H1 (cell line): ENCODE measurements around the gene ANKS1B. TPM values are rescaled to one million over a fixed set of nuclear protein-coding genes. Genes with fewer than 3 reads are reported as not detected.

Source experiments
- CTCF ChIA-PET: fragments of 300-600 bp; sonication (Branson Sonifier 250); formaldehyde crosslinking; loops from one replicate; lab custom pipeline; 2021; ENCODE audit not compliant: partially characterized antibody; lab: Charles Lee
- POLR2A ChIA-PET: fragments of 300-600 bp; sonication (Branson Sonifier 250); formaldehyde crosslinking; loops from one replicate; lab custom pipeline; 2021; ENCODE audit warnings: inconsistent platforms; ENCODE audit not compliant: partially characterized antibody; lab: Charles Lee
- DNase-seq, 2 experiments: peaks; one replicate each; pipeline versions ENCODE4 v3.0.0 to v3.0.0-alpha.2; 2010 to 2022; ENCODE audit warnings: low spot score in 2 of 2, low read depth in 1 of 2, mixed read lengths in 1 of 2
- FAIRE-seq: peaks from 2 replicates; lab custom pipeline; 2011; peaks lifted over from hg19 to GRCh38; lab: Jason Lieb, UNC
- H2AFZ ChIP-seq: 2 replicates; pipeline ENCODE4 v1.8.1; 2012; ENCODE audit warnings: low read length, inconsistent platforms
- H2AK5ac ChIP-seq: 2 replicates; pipeline ENCODE4 v1.6.1; 2013; ENCODE audit warnings: low read depth, low read length
- H2BK120ac ChIP-seq: replicated peaks from 2 replicates; pipeline ENCODE3; 2013; ENCODE audit warnings: low read depth, low read length, inconsistent platforms
- H2BK12ac ChIP-seq: 2 replicates; pipeline ENCODE4 v1.6.1; 2013; ENCODE audit warnings: low read depth, low read length
- H2BK15ac ChIP-seq: 2 replicates; pipeline ENCODE4 v1.6.1; 2013; ENCODE audit warnings: low read length
- H2BK20ac ChIP-seq: 2 replicates; pipeline ENCODE4 v1.6.1; 2013; ENCODE audit warnings: low read length
- H2BK5ac ChIP-seq: 2 replicates; pipeline ENCODE4 v1.6.1; 2013; ENCODE audit warnings: low read depth, low read length
- H3K14ac ChIP-seq: 2 replicates; pipeline ENCODE4 v1.6.1; 2013; ENCODE audit warnings: inconsistent platforms; ENCODE audit not compliant: insufficient read length
- H3K18ac ChIP-seq: 2 replicates; pipeline ENCODE4 v1.6.1; 2013; ENCODE audit warnings: low read length; ENCODE audit errors: extremely low read depth
- H3K23ac ChIP-seq: 2 replicates; pipeline ENCODE4 v1.6.1; 2013; ENCODE audit warnings: inconsistent platforms; ENCODE audit not compliant: insufficient read length
- H3K23me2 ChIP-seq: 2 replicates; pipeline ENCODE4 v1.6.1; 2013; ENCODE audit warnings: low read depth, low read length
- H3K27ac ChIP-seq: 2 replicates; pipeline ENCODE4 v1.6.1; 2011; ENCODE audit warnings: low read depth, low read length, inconsistent platforms
- H3K27me3 ChIP-seq, 4 experiments: replicated peaks in 1 of 4; 1 replicate in 1 of 4; 2 replicates in 3 of 4; pipeline versions ENCODE4 v1.6.1 to v1.8.1; 2011 to 2013; ENCODE audit warnings: low read length in 3 of 4, mild to moderate bottlenecking in 3 of 4, inconsistent platforms in 2 of 4, mixed read lengths in 2 of 4, moderate library complexity in 1 of 4; ENCODE audit not compliant: control insufficient read depth in 3 of 4, insufficient read depth in 3 of 4; ENCODE audit errors: extremely low read depth in 1 of 4
- H3K36me3 ChIP-seq, 4 experiments: 2 replicates each; pipeline versions ENCODE4 v1.6.1 to v1.8.1; 2011 to 2013; ENCODE audit warnings: mild to moderate bottlenecking in 4 of 4, low read length in 3 of 4, moderate library complexity in 2 of 4, control low read depth in 1 of 4, inconsistent platforms in 1 of 4; ENCODE audit not compliant: insufficient read depth in 4 of 4, control insufficient read depth in 2 of 4
- H3K4ac ChIP-seq: replicated peaks from 2 replicates; pipeline ENCODE3; 2013; ENCODE audit warnings: low read length, low read depth, mixed read lengths, inconsistent platforms; ENCODE audit not compliant: insufficient read length
- H3K4me1 ChIP-seq, 4 experiments: replicated peaks in 1 of 4; 1 replicate in 1 of 4; 2 replicates in 3 of 4; pipeline versions ENCODE4 v1.6.1 to v1.8.1; 2011 to 2013; ENCODE audit warnings: low read length in 3 of 4, inconsistent platforms in 2 of 4, mixed read lengths in 1 of 4; ENCODE audit not compliant: insufficient read depth in 4 of 4, control insufficient read depth in 3 of 4
- H3K4me2 ChIP-seq, 2 experiments: 2 replicates each; pipeline versions ENCODE4 v1.6.1 to v1.8.1; 2011 to 2013; ENCODE audit warnings: low read depth in 2 of 2, low read length in 2 of 2, control low read depth in 1 of 2, inconsistent platforms in 1 of 2, mild to moderate bottlenecking in 1 of 2; ENCODE audit not compliant: insufficient read depth in 1 of 2
- H3K4me3 ChIP-seq, 4 experiments: fragments of 200-600, 300-600 bp in 1 of 4; sonication (generic), shearing (Covaris generic), sonication (Bioruptor Twin) in 1 of 4; 2 replicates each; pipeline versions ENCODE4 v1.5.1 to v1.8.1; 2011 to 2016; ENCODE audit warnings: low read length in 4 of 4, low read depth in 3 of 4, control low read depth in 2 of 4, inconsistent platforms in 2 of 4, mild to moderate bottlenecking in 2 of 4, mixed read lengths in 1 of 4, moderate library complexity in 1 of 4; ENCODE audit not compliant: insufficient read depth in 2 of 4; ENCODE audit errors: extremely low read depth in 1 of 4
- H3K56ac ChIP-seq: replicated peaks from 2 replicates; pipeline ENCODE3; 2013; ENCODE audit warnings: low read depth, mild to moderate bottlenecking, mixed read lengths, low read length, inconsistent platforms; ENCODE audit not compliant: insufficient read length
- H3K79me1 ChIP-seq: 2 replicates; pipeline ENCODE4 v1.6.1; 2013; ENCODE audit warnings: low read depth, low read length, control low read depth
- H3K79me2 ChIP-seq, 2 experiments: 2 replicates each; pipeline versions ENCODE4 v1.6.1 to v1.8.1; 2012 to 2013; ENCODE audit warnings: low read length in 2 of 2, mild to moderate bottlenecking in 2 of 2, inconsistent platforms in 1 of 2; ENCODE audit not compliant: insufficient read depth in 2 of 2, control insufficient read depth in 1 of 2
- H3K9ac ChIP-seq, 4 experiments: replicated peaks in 1 of 4; 1 replicate in 1 of 4; 2 replicates in 3 of 4; pipeline versions ENCODE4 v1.6.1 to v1.8.1; 2011 to 2013; ENCODE audit warnings: low read depth in 3 of 4, low read length in 3 of 4, control low read depth in 2 of 4, mild to moderate bottlenecking in 2 of 4, moderate library complexity in 2 of 4, inconsistent platforms in 1 of 4; ENCODE audit errors: extremely low read depth in 1 of 4
- H3K9me3 ChIP-seq, 2 experiments: 2 replicates each; pipeline versions ENCODE4 v1.6.1 to v1.8.1; 2012 to 2013; ENCODE audit warnings: mild to moderate bottlenecking in 2 of 2, moderate library complexity in 2 of 2, control low read depth in 1 of 2, inconsistent platforms in 1 of 2, low read depth in 1 of 2, low read length in 1 of 2, mixed read lengths in 1 of 2; ENCODE audit not compliant: insufficient read depth in 2 of 2
- H4K20me1 ChIP-seq, 2 experiments: replicated peaks in 1 of 2; 2 replicates each; pipeline versions ENCODE3 to v1.8.1; 2011 to 2013; ENCODE audit warnings: inconsistent platforms in 2 of 2, low read length in 2 of 2, mild to moderate bottlenecking in 1 of 2; ENCODE audit not compliant: insufficient read depth in 2 of 2, control insufficient read depth in 1 of 2
- H4K5ac ChIP-seq: 2 replicates; pipeline ENCODE4 v1.6.1; 2013; ENCODE audit warnings: low read length, low read depth, mixed read lengths, inconsistent platforms; ENCODE audit not compliant: insufficient read length
- H4K8ac ChIP-seq: 2 replicates; pipeline ENCODE4 v1.8.0; 2013; ENCODE audit warnings: mild to moderate bottlenecking, moderate library complexity, low read length, inconsistent platforms; ENCODE audit not compliant: insufficient read depth; ENCODE audit errors: extremely low read depth
- H4K91ac ChIP-seq: replicated peaks from 2 replicates; pipeline ENCODE3; 2013; ENCODE audit warnings: low read length, mixed read lengths, inconsistent platforms; ENCODE audit not compliant: insufficient read length
- CTCF ChIP-seq, 3 experiments: IDR thresholded peaks; 1 replicate in 2 of 3; 2 replicates in 1 of 3; pipeline versions ENCODE4 v1.5.1 to v1.6.1; 2011; ENCODE audit warnings: low read length in 3 of 3, mild to moderate bottlenecking in 3 of 3, inconsistent platforms in 2 of 3, low read depth in 1 of 3, moderate library complexity in 1 of 3; ENCODE audit not compliant: insufficient read depth in 1 of 3; ENCODE audit errors: control extremely low read depth in 1 of 3
- HDAC2 ChIP-seq, 2 experiments: fragments of 300-600 bp in 1 of 2; sonication (generic) in 1 of 2; IDR thresholded peaks; 2 replicates each; pipeline ENCODE4 v1.6.1; 2011 to 2012; ENCODE audit warnings: low read depth in 2 of 2, low read length in 2 of 2, mild to moderate bottlenecking in 2 of 2, moderate library complexity in 2 of 2, borderline replicate concordance in 1 of 2, inconsistent platforms in 1 of 2
- NANOG ChIP-seq: IDR thresholded peaks from 2 replicates; pipeline ENCODE4 v1.6.1; 2011; ENCODE audit warnings: low read length, low read depth, mild to moderate bottlenecking, inconsistent platforms; ENCODE audit not compliant: insufficient read depth, poor library complexity, severe bottlenecking
- NRF1 ChIP-seq: IDR thresholded peaks from 2 replicates; pipeline ENCODE4 v1.6.1; 2011; ENCODE audit warnings: mild to moderate bottlenecking, low read depth, low read length, improper control_type of control experiment
- RAD21 ChIP-seq, 2 experiments: IDR thresholded peaks in 1 of 2; conservative IDR thresholded peaks in 1 of 2; 2 replicates each; pipeline ENCODE4 v1.6.1; 2011; ENCODE audit warnings: low read depth in 2 of 2, low read length in 2 of 2, improper control_type of control experiment in 1 of 2, inconsistent platforms in 1 of 2, mild to moderate bottlenecking in 1 of 2, moderate library complexity in 1 of 2
- SP1 ChIP-seq: IDR thresholded peaks from 2 replicates; pipeline ENCODE4 v1.6.1; 2011; ENCODE audit warnings: low read depth, low read length
- TCF12 ChIP-seq: IDR thresholded peaks from 2 replicates; pipeline ENCODE4 v1.6.1; 2011; ENCODE audit warnings: low read depth, mild to moderate bottlenecking, low read length
- WGBS, 2 experiments: shearing (Covaris generic) in 1 of 2; methylation state at CpG; one replicate each; pipeline versions ENCODE4 v1.1.6 to v1.1.7; 2013 to 2015; ENCODE audit warnings: low lambda C conversion rate in 2 of 2, mixed read lengths in 2 of 2, inconsistent platforms in 1 of 2, low coverage in 1 of 2, missing lambda C conversion rate in 1 of 2; ENCODE audit not compliant: insufficient replicate concordance in 2 of 2, insufficient coverage in 1 of 2, insufficient read length in 1 of 2; ENCODE audit errors: extremely low coverage in 1 of 2, missing lambda C conversion rate in 1 of 2; 5-methylcytosine and 5-hydroxymethylcytosine counted together
- polyA plus RNA-seq, 7 experiments: library from polyadenylated mRNA; depleted of rRNA in 3 of 7; stranded (reverse) in 5 of 7; unstranded in 2 of 7; fragments of >200 nt in 5 of 7; fragments of 200-250 nt in 2 of 7; gene quantifications; 1 replicate in 5 of 7; 2 replicates in 1 of 7; 4 replicates in 1 of 7; pipeline versions ENCODE4 v1.2.1 to v1.2.3, GENCODE V29; 2011 to 2013; ENCODE audit warnings: missing spikeins in 2 of 7, mixed read lengths in 2 of 7
- total RNA-seq: library from RNA; stranded (reverse); fragmentation: NEBNext Ultra II Directional; extraction: Animal tissue kit (Norgen Biotek cat#: 25700); gene quantifications from 2 replicates; pipeline ENCODE4 v1.2.1, GENCODE V29; 2021

The ANKS1B gene
- total and polyA plus RNA-seq, 2 of the 8 experiments (the other 6 are each of a cell fraction or from before 2014, with no cell fraction given), result 2.7 to 6.1 TPM

- no peaks in the 10 kb centered on the region for H4K20me1 ChIP-seq
- no peak overlapping the region for H3K9ac ChIP-seq
- no peak overlapping the region for H2BK120ac ChIP-seq
- DNase-seq, result no peak
- no peak overlapping the region for H3K23ac ChIP-seq
- no peak overlapping the region for H3K14ac ChIP-seq
- no peaks in the 10 kb centered on the region for H3K27me3 ChIP-seq
- H2AFZ ChIP-seq, result no peak overlapping the region
- peaks cover 0 to 14% (median 10%) of the 10 kb centered on the region in 4 experiments; a peak in 5 of 7 replicates for H3K4me1 ChIP-seq
- H4K8ac ChIP-seq, result no peak overlapping the region
- no peak overlapping the region for H3K18ac ChIP-seq
- no peaks in the 10 kb centered on the region for H3K9me3 ChIP-seq
- no peak overlapping the region for H4K5ac ChIP-seq
- 18% methylated on average over 3 of the region's 3 CpGs; no CpG with 5 or more reads in 1 of the 2 experiments for WGBS, 2 experiments
- H2BK5ac ChIP-seq, result no peak overlapping the region
- H3K4me3 ChIP-seq, result peak overlapping the region in 1 of 4 experiments; percentile 15; a peak in 1 of 8 replicates
- no peak overlapping the region for H3K4ac ChIP-seq
- no peak overlapping the region; the same call in 1 of the 2 replicates for H2BK12ac ChIP-seq
- H2BK15ac ChIP-seq, result no peak overlapping the region
- H3K27ac ChIP-seq, result no peak overlapping the region
- H2BK20ac ChIP-seq, result no peak overlapping the region
- POLR2A ChIA-PET, result no interaction called here
- H3K36me3 ChIP-seq, result no peaks in the 10 kb centered on the region
- no peaks in the 10 kb centered on the region for H3K79me2 ChIP-seq
- no peak overlapping the region for H3K56ac ChIP-seq
- peak; percentile 81 for FAIRE-seq
- no peaks in the 10 kb centered on the region for H3K23me2 ChIP-seq
- peak overlapping the region; percentile 12 to 17 for H3K4me2 ChIP-seq
- H4K91ac ChIP-seq, result no peak overlapping the region
- H2AK5ac ChIP-seq, result no peak overlapping the region
- CTCF ChIA-PET, result interaction anchor here (1.0 to 2.1 kb wide), 4 partner anchors 20 to 136 kb away, joined by 3 to 10 read pairs (median 3); no protein-coding TSS in a partner anchor
- no peaks in the 10 kb centered on the region for H3K79me1 ChIP-seq
- TF ChIP-seq NRF1 (no peak), RAD21 (IDR thresholded peaks at IDR 0.05 in 1 of 2, conservative IDR thresholded peaks at IDR 0.05 in 1 of 2; ENCODE audit: low read depth in 2 of 2, low read length in 2 of 2) (peak; percentile 15 to 36; a peak in 2 of 4 replicates), HDAC2 (IDR thresholded peaks at IDR 0.05; ENCODE audit: borderline replicate concordance in 1 of 2, low read depth in 2 of 2, low read length in 2 of 2) (peak in 1 of 2 experiments; percentile 65; a peak in 1 of 4 replicates), CTCF (IDR thresholded peaks at IDR 0.05; ENCODE audit: control extremely low read depth in 1 of 3, insufficient read depth in 1 of 3, low read depth in 1 of 3, low read length in 3 of 3) (peak in 2 of 3 experiments; percentile 4 to 28; a peak in 2 of 4 replicates), SP1 (peak; percentile 63), TCF12 (peak; percentile 80; the same call in 1 of the 2 replicates), NANOG (peak; percentile 89)
These were observed 1121.6 kb downstream of the ANKS1B start for GRCh38 chr12:98863167-98863566.
